Smooth muscle cell (in vitro differentiated cells): ENCODE results near the gene CLEC16A. TPM values are rescaled to one million over a fixed set of nuclear protein-coding genes. Genes with fewer than 3 reads are reported as not detected.

Source experiments
- DNase-seq: peaks from one replicate; lab custom pipeline; 2025; ENCODE audit not compliant: unreplicated experiment; lab: John Stamatoyannopoulos, UW
- H2AFZ ChIP-seq: fragments of 200-600 bp; sonication (generic); 2 replicates; pipeline ENCODE4 v1.6.0; 2016; ENCODE audit warnings: antibody characterized with exemption, low read depth, mild to moderate bottlenecking
- H3F3A ChIP-seq: fragments of 200-600 bp; sonication (generic); 2 replicates; pipeline ENCODE4 v1.6.0; 2017; ENCODE audit warnings: antibody characterized with exemption, low read depth
- H3K27ac ChIP-seq: fragments of 200-600 bp; sonication (generic); 2 replicates; pipeline ENCODE4 v1.5.1; 2016; ENCODE audit warnings: low read depth, mild to moderate bottlenecking
- H3K27me3 ChIP-seq: fragments of 200-600 bp; sonication (generic); 2 replicates; pipeline ENCODE4 v1.6.1; 2016; ENCODE audit warnings: low read depth, mild to moderate bottlenecking
- H3K36me3 ChIP-seq: fragments of 200-600 bp; sonication (generic); 2 replicates; pipeline ENCODE4 v1.5.1; 2016; ENCODE audit warnings: low read depth
- H3K4me1 ChIP-seq: fragments of 200-600 bp; sonication (generic); 2 replicates; pipeline ENCODE4 v1.5.1; 2016; ENCODE audit warnings: low read depth
- H3K4me2 ChIP-seq: fragments of 200-600 bp; sonication (generic); 2 replicates; pipeline ENCODE4 v1.6.0; 2016; ENCODE audit warnings: mild to moderate bottlenecking
- H3K4me3 ChIP-seq: fragments of 200-600 bp; sonication (generic); 2 replicates; pipeline ENCODE4 v1.5.1; 2016; ENCODE audit warnings: mild to moderate bottlenecking
- H3K79me2 ChIP-seq: fragments of 200-600 bp; sonication (generic); 2 replicates; pipeline ENCODE4 v1.6.0; 2016; ENCODE audit warnings: low read depth, mild to moderate bottlenecking
- H3K9ac ChIP-seq: fragments of 200-600 bp; sonication (generic); 2 replicates; pipeline ENCODE4 v1.6.0; 2016; ENCODE audit warnings: low read depth
- H3K9me3 ChIP-seq: fragments of 200-600 bp; sonication (generic); replicated peaks from 2 replicates; pipeline ENCODE4 v1.5.1; 2016; ENCODE audit warnings: low read depth
- H4K20me1 ChIP-seq: fragments of 200-600 bp; sonication (generic); 2 replicates; pipeline ENCODE4 v1.6.0; 2016; ENCODE audit warnings: low read depth
- CTCF ChIP-seq: fragments of 200-600 bp; sonication (generic); IDR thresholded peaks from 2 replicates; pipeline ENCODE4 v1.5.1; 2017; ENCODE audit warnings: borderline replicate concordance, mild to moderate bottlenecking, antibody characterized with exemption; ENCODE audit not compliant: insufficient read depth, poor library complexity, severe bottlenecking
- WGBS: methylation state at CpG from one replicate; pipeline ENCODE4 v1.1.7; 2016; ENCODE audit warnings: low lambda C conversion rate; 5-methylcytosine and 5-hydroxymethylcytosine counted together
- polyA plus RNA-seq: library from polyadenylated mRNA; unstranded; fragments of >200 nt; fragmentation: Nextera tagmentation; extraction: Ambion mirVana; gene quantifications from 2 replicates; pipeline ENCODE4 v1.2.1, GENCODE V29; 2016
- total RNA-seq: library from RNA; depleted of rRNA; stranded (reverse); fragments of >200 nt; gene quantifications from 2 replicates; pipeline ENCODE4 v1.2.3, GENCODE V29; 2014

Gene CLEC16A
- total and polyA plus RNA-seq, 2 experiments from 2014 or later, result 12.6 to 16.2 TPM

GRCh38 chr16:11177578-11178160 is 233.3 kb downstream of the CLEC16A start:
- no peak for TF ChIP-seq CTCF
- no peak overlapping the region for H3K4me3 ChIP-seq
- H3K27ac ChIP-seq, result no peak overlapping the region
- no peak for DNase-seq
- no peak overlapping the region for H2AFZ ChIP-seq
- 93% methylated on average over 6 of the region's 6 CpGs for WGBS
- H3K4me2 ChIP-seq, result no peak overlapping the region
- H3F3A ChIP-seq, result no peaks in the 10 kb centered on the region
- no peaks in the 10 kb centered on the region for H3K27me3 ChIP-seq
- H3K36me3 ChIP-seq, result no peaks in the 10 kb centered on the region
- no peaks in the 10 kb centered on the region for H3K79me2 ChIP-seq
- no peaks in the 10 kb centered on the region for H3K9me3 ChIP-seq
- H4K20me1 ChIP-seq, result no peaks in the 10 kb centered on the region
- no peaks in the 10 kb centered on the region for H3K4me1 ChIP-seq
- H3K9ac ChIP-seq, result no peak overlapping the region

- H4K20me1 ChIP-seq, result no peaks in the 10 kb centered on the region
- 95% methylated on average over 24 of the region's 24 CpGs for WGBS
- no peaks in the 10 kb centered on the region for H3K27me3 ChIP-seq
- no peaks in the 10 kb centered on the region for H3K9me3 ChIP-seq
- H2AFZ ChIP-seq, result no peak overlapping the region
- no peak overlapping the region for H3K4me3 ChIP-seq
- H3K4me1 ChIP-seq, result no peaks in the 10 kb centered on the region
- no peak overlapping the region for H3K9ac ChIP-seq
- no peaks in the 10 kb centered on the region for H3K36me3 ChIP-seq
- TF ChIP-seq CTCF, result no peak
- H3K79me2 ChIP-seq, result no peaks in the 10 kb centered on the region
- H3K4me2 ChIP-seq, result no peak overlapping the region
- no peak overlapping the region for H3K27ac ChIP-seq
- DNase-seq, result no peak
- no peaks in the 10 kb centered on the region for H3F3A ChIP-seq
Measured at GRCh38 chr16:11178424-11178823, 234.1 kb downstream of the CLEC16A start.

- no peak overlapping the region for H2AFZ ChIP-seq
- H3K27ac ChIP-seq, result no peak overlapping the region
- WGBS, result 96% methylated on average over 8 of the region's 8 CpGs
- no peaks in the 10 kb centered on the region for H4K20me1 ChIP-seq
- H3K27me3 ChIP-seq, result no peaks in the 10 kb centered on the region
- no peaks in the 10 kb centered on the region for H3K79me2 ChIP-seq
- no peaks in the 10 kb centered on the region for H3K36me3 ChIP-seq
- H3F3A ChIP-seq, result no peaks in the 10 kb centered on the region
- H3K4me1 ChIP-seq, result no peaks in the 10 kb centered on the region
- DNase-seq, result no peak
- no peak for TF ChIP-seq CTCF
- H3K9me3 ChIP-seq, result no peaks in the 10 kb centered on the region
- H3K9ac ChIP-seq, result no peak overlapping the region
- H3K4me3 ChIP-seq, result no peak overlapping the region
- no peak overlapping the region for H3K4me2 ChIP-seq
Measured at GRCh38 chr16:11179574-11179973, 235.2 kb downstream of the CLEC16A start.

GRCh38 chr16:11180489-11180888 is 236.1 kb downstream of the CLEC16A start:
- WGBS, result 94% methylated on average over 6 of the region's 6 CpGs

More at GRCh38 chr16:11180489-11180888, 236.1 kb downstream of the CLEC16A start:
- Histone ChIP-seq H3K9ac (no peak overlapping the region), H3K27ac (no peak overlapping the region), H3K4me3 (no peak overlapping the region), H3K9me3 (no peaks in the 10 kb centered on the region), H2AFZ (no peak overlapping the region), H4K20me1 (no peaks in the 10 kb centered on the region), H3K4me2 (no peak overlapping the region), H3F3A (no peaks in the 10 kb centered on the region), H3K4me1 (no peaks in the 10 kb centered on the region), H3K79me2 (no peaks in the 10 kb centered on the region), H3K36me3 (no peaks in the 10 kb centered on the region), H3K27me3 (no peaks in the 10 kb centered on the region)
- no peak for TF ChIP-seq CTCF
- DNase-seq, result no peak
